Measurements from ENCODE around the gene PMEPA1.

- TF ChIP-seq CTCF (conservative IDR thresholded peaks at IDR 0.05) (no peak), ZFX (IDR thresholded peaks at IDR 0.05) (no peak)
Measured at GRCh38 chr20:57727863-57728262, 18.0 kb upstream of the PMEPA1 start.
